Measurements from ENCODE around the gene SHISAL1.

SHISAL1 gene

DNA sequence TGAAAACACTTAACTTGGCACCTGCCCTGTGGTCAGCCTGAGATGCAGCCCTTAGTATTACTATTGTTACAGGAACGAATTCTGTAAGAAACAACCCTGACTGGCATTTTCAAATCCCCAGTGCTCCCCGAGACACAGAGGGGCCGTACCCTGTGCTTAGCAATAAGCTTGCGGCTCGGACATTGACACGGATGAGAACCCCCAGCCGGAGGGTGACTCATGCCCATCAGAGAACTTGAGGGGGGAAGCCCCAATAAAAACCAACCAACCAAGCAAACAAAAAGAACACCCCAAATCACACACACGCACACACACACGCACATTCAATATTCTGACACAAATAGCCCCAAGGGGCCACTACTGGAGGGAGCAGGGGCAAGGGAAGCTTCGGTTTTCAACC lies 63.8 kb downstream of the SHISAL1 start:
- H3K9ac ChIP-seq = no peak overlapping the region
- H3K4me3 ChIP-seq (IDR thresholded peaks at IDR 0.05; ENCODE audit: insufficient read depth, low read depth, low read length) = no peak overlapping the region
- TF ChIP-seq, protein P1, sequence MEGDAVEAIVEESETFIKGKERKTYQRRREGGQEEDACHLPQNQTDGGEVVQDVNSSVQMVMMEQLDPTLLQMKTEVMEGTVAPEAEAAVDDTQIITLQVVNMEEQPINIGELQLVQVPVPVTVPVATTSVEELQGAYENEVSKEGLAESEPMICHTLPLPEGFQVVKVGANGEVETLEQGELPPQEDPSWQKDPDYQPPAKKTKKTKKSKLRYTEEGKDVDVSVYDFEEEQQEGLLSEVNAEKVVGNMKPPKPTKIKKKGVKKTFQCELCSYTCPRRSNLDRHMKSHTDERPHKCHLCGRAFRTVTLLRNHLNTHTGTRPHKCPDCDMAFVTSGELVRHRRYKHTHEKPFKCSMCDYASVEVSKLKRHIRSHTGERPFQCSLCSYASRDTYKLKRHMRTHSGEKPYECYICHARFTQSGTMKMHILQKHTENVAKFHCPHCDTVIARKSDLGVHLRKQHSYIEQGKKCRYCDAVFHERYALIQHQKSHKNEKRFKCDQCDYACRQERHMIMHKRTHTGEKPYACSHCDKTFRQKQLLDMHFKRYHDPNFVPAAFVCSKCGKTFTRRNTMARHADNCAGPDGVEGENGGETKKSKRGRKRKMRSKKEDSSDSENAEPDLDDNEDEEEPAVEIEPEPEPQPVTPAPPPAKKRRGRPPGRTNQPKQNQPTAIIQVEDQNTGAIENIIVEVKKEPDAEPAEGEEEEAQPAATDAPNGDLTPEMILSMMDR (conservative IDR thresholded peaks at IDR 0.05; ENCODE audit: low read depth, low read length) = no peak
- no peaks in the 10 kb centered on the region for H3K4me1 ChIP-seq (ENCODE audit: low read depth, poor library complexity, severe bottlenecking)
- no peaks in the 10 kb centered on the region for H3K79me2 ChIP-seq (ENCODE audit: insufficient read depth, low read depth)
- peaks cover 5% of the 10 kb centered on the region; the same call in 1 of the 2 replicates for H3K27me3 ChIP-seq (ENCODE audit: insufficient read depth, low read depth)
- no peak overlapping the region for H2AFZ ChIP-seq (ENCODE audit: low read depth)
- H3K27ac ChIP-seq = no peak overlapping the region
- no peaks in the 10 kb centered on the region for H4K20me1 ChIP-seq (ENCODE audit: insufficient read depth)
- H3K36me3 ChIP-seq (ENCODE audit: insufficient read depth) = no peaks in the 10 kb centered on the region
- H3K4me2 ChIP-seq = no peak overlapping the region

DNA sequence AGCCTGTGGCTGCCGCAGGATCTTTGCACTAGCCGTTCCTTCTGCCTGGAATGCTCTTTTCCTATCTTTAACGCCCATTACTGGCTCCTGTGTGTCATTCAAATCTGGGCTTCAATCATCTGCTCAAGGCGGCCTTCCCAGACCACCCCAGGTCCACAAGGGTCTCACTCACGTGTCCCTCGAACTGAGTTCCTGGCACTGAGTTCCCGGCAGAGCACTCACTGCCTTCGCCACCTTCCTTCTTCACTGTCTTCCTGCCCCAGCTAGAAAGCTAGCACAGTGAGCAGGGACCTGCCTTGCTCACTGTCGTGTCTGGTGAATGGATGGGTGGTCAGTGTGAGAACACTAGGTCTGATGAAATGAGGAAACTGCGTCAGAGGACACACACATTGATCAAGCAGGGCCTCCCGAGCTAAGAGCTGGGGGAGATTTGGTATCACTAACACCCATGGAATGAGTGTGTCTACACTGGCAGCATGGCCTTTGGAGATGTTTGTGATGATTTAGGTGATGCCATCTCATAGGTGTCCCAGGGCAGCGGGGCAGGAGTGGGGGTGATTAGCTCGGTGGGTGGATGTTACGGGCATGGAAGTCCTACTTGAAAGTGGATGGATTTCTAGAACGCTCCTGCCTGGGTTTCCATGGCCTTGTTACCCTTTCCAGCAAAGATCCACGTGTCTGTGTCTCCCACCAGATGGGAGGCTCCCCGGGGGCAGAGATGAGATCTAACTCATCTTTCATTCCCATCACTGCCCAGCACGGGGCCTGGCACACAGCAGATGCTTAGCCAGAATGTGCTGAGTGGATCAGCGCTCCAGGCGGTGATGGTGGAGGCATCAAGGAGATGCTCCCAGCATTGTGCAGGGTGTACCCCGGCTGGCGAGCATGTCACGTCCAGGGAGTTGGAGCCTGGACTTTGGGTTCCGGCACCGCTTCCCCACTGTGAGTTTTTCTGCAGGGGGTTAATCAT lies 64.5 kb downstream of the SHISAL1 start:
- TF ChIP-seq, protein P1 (conservative IDR thresholded peaks at IDR 0.05; ENCODE audit: low read depth, low read length) = no peak
- H3K4me1 ChIP-seq (ENCODE audit: low read depth, poor library complexity, severe bottlenecking) = no peaks in the 10 kb centered on the region
- H3K4me3 ChIP-seq (IDR thresholded peaks at IDR 0.05; ENCODE audit: insufficient read depth, low read depth, low read length) = no peak overlapping the region
- H3K36me3 ChIP-seq (ENCODE audit: insufficient read depth) = no peaks in the 10 kb centered on the region
- no peaks in the 10 kb centered on the region for H4K20me1 ChIP-seq (ENCODE audit: insufficient read depth)
- H3K4me2 ChIP-seq = no peak overlapping the region
- H3K79me2 ChIP-seq (ENCODE audit: insufficient read depth, low read depth) = no peaks in the 10 kb centered on the region
- no peak overlapping the region for H3K9ac ChIP-seq
- peaks cover 5% of the 10 kb centered on the region; the same call in 1 of the 2 replicates for H3K27me3 ChIP-seq (ENCODE audit: insufficient read depth, low read depth)
- H3K27ac ChIP-seq = no peak overlapping the region
- no peak overlapping the region for H2AFZ ChIP-seq (ENCODE audit: low read depth)

DNA sequence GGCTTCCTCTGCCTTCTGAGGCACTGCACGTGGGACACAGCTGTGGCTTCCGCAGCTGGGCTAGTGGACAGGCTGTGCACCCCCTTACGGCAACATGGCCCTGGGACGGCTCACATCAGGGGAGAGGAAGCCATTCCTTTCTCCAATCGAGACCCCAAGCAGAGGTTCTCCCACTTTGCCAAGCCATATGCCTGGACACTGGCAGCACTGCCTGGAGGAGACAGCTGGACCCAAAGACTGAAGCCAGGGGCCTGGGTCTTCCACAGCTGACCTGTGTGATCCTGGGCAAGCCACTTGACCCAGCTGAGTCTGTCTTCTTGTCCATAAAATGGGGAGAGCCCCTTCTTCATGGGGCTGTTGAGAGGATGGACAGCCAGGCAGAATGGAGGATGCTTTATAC lies 65.4 kb downstream of the SHISAL1 start:
- Histone ChIP-seq H3K36me3 (ENCODE audit: insufficient read depth) (no peaks in the 10 kb centered on the region), H4K20me1 (ENCODE audit: insufficient read depth) (no peaks in the 10 kb centered on the region), H3K4me3 (IDR thresholded peaks at IDR 0.05; ENCODE audit: insufficient read depth, low read depth, low read length) (no peak overlapping the region), H3K27ac (no peak overlapping the region), H3K4me2 (no peak overlapping the region), H2AFZ (ENCODE audit: low read depth) (no peak overlapping the region), H3K9ac (no peak overlapping the region), H3K27me3 (ENCODE audit: insufficient read depth, low read depth) (peaks cover 5% of the 10 kb centered on the region; the same call in 1 of the 2 replicates), H3K79me2 (ENCODE audit: insufficient read depth, low read depth) (no peaks in the 10 kb centered on the region), H3K4me1 (ENCODE audit: low read depth, poor library complexity, severe bottlenecking) (no peaks in the 10 kb centered on the region)
- TF ChIP-seq, protein P1 (conservative IDR thresholded peaks at IDR 0.05; ENCODE audit: low read depth, low read length) = no peak

DNA sequence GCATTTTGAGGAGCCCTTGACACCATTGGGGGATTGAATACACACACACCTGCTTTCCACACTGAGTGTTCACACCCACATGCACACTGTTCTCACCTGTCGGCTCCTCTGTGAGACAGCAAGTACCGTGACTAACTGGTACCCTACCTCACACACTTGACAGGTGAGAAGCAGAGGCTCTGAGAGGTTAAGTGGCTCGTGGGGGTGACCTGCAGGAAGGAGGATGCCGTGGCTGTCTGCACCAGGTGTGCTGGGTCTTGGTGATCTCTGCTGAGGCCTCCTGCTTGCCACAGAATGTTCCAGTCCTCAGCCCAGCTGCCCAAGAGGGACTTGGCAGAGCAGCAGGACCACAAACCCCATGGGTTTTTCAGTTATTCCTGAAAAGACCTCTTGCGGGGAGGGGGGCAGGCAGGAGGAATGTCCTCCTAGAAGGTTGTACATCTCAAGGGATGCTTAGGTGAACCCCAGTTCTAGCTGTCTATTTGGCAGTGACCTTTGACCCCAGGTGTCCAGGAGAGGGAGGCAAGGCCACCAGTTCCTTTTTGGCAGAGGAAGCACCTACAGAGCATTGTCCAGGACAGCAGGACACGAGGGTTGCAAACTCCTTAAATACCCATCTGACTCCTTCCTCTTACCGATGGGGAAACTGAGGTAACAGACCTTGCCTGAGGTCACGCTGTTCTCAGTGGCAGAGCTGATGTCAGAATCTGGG lies 66.0 kb downstream of the SHISAL1 start:
- no peak overlapping the region for H3K9ac ChIP-seq
- no peaks in the 10 kb centered on the region for H3K36me3 ChIP-seq (ENCODE audit: insufficient read depth)
- H3K4me1 ChIP-seq (ENCODE audit: low read depth, poor library complexity, severe bottlenecking) = no peaks in the 10 kb centered on the region
- H3K27ac ChIP-seq = no peak overlapping the region
- TF ChIP-seq, protein P1 (conservative IDR thresholded peaks at IDR 0.05; ENCODE audit: low read depth, low read length) = no peak
- H3K27me3 ChIP-seq (ENCODE audit: insufficient read depth, low read depth) = 0 out of 2 replicates have a peak, but pooled peaks cover 5% of the 10 kb centered on the region
- H3K79me2 ChIP-seq (ENCODE audit: insufficient read depth, low read depth) = no peaks in the 10 kb centered on the region
- H3K4me2 ChIP-seq = no peak overlapping the region
- no peak overlapping the region for H2AFZ ChIP-seq (ENCODE audit: low read depth)
- H4K20me1 ChIP-seq (ENCODE audit: insufficient read depth) = no peaks in the 10 kb centered on the region
- H3K4me3 ChIP-seq (IDR thresholded peaks at IDR 0.05; ENCODE audit: insufficient read depth, low read depth, low read length) = no peak overlapping the region

Measured in KMS-11 (cell line).